Parathyroid adenoma (tissue), 2 donors: Measurements from ENCODE around the gene AP4E1.

Experiments
- H2AFZ ChIP-seq: fragments of 300-600 bp; sonication (generic); one replicate; pipeline ENCODE4 v1.7.0; 2017; ENCODE audit warnings: antibody characterized with exemption, mild to moderate bottlenecking
- H3K27ac ChIP-seq: fragments of 300-600 bp; sonication (generic); one replicate; pipeline ENCODE4 v1.7.0; 2017
- H3K27me3 ChIP-seq: fragments of 300-600 bp; sonication (generic); one replicate; pipeline ENCODE4 v1.7.0; 2017; ENCODE audit warnings: low read length; ENCODE audit not compliant: control insufficient read depth, insufficient read depth
- H3K36me3 ChIP-seq: fragments of 300-600 bp; sonication (generic); one replicate; pipeline ENCODE4 v1.7.0; 2017; ENCODE audit warnings: low read length; ENCODE audit not compliant: control insufficient read depth, insufficient read depth
- H3K4me1 ChIP-seq: fragments of 300-600 bp; sonication (generic); one replicate; pipeline ENCODE4 v1.7.0; 2017; ENCODE audit warnings: control low read depth
- H3K4me2 ChIP-seq: fragments of 300-600 bp; sonication (generic); one replicate; pipeline ENCODE4 v1.7.0; 2017; ENCODE audit warnings: low read length
- H3K4me3 ChIP-seq: fragments of 300-600 bp; sonication (generic); one replicate; pipeline ENCODE4 v1.7.0; 2017; ENCODE audit warnings: low read depth, low read length
- H3K79me2 ChIP-seq: fragments of 300-600 bp; sonication (generic); one replicate; pipeline ENCODE4 v1.7.0; 2017; ENCODE audit warnings: control low read depth
- H3K9ac ChIP-seq: fragments of 300-600 bp; sonication (generic); one replicate; pipeline ENCODE4 v1.7.0; 2017; ENCODE audit warnings: mild to moderate bottlenecking
- H3K9me3 ChIP-seq: fragments of 300-600 bp; sonication (generic); one replicate; pipeline ENCODE4 v1.7.0; 2017; ENCODE audit warnings: low read length; ENCODE audit not compliant: control insufficient read depth
- TF ChIP-seq, protein P1 (sequence below): fragments of 300-600 bp; sonication (generic); IDR thresholded peaks from one replicate; pipeline ENCODE4 v1.7.0; 2017; ENCODE audit warnings: antibody characterized with exemption, mild to moderate bottlenecking
- donor health status: primary hyperparathyroidism.

The AP4E1 gene

DNA sequence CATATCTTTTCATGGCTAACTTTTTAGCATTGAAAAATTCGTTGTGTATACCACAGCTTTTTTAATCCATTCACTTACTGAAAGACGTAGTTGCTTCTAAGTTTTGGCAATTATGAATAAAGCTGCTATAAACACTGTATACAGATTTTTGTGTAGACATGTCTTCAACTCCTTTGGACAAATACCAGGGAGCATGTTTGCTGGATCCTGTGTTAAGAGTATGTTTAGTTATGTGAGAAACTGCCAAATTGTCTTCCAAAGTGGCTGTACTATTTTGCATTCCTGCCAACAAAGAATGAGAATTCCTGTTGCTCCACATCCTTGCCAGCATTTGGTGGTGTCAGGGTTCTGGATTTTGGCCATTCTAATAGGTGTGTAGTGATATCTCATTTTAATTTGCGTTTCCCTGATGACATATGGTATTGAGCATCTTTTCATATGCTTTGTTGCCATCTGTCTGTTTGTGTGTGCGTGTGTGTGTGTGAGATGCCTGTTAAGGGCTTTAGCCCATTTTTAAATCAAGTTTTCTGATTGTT lies 98.7 kb downstream of the AP4E1 start:
- Histone ChIP-seq H3K9me3 (no peaks in the 10 kb centered on the region), H3K4me2 (no peak overlapping the region), H2AFZ (no peak overlapping the region), H3K4me3 (no peak overlapping the region), H3K27me3 (no peaks in the 10 kb centered on the region), H3K27ac (no peak overlapping the region), H3K9ac (no peak overlapping the region), H3K36me3 (no peaks in the 10 kb centered on the region), H3K79me2 (no peaks in the 10 kb centered on the region), H3K4me1 (no peaks in the 10 kb centered on the region)
- TF ChIP-seq, protein P1, sequence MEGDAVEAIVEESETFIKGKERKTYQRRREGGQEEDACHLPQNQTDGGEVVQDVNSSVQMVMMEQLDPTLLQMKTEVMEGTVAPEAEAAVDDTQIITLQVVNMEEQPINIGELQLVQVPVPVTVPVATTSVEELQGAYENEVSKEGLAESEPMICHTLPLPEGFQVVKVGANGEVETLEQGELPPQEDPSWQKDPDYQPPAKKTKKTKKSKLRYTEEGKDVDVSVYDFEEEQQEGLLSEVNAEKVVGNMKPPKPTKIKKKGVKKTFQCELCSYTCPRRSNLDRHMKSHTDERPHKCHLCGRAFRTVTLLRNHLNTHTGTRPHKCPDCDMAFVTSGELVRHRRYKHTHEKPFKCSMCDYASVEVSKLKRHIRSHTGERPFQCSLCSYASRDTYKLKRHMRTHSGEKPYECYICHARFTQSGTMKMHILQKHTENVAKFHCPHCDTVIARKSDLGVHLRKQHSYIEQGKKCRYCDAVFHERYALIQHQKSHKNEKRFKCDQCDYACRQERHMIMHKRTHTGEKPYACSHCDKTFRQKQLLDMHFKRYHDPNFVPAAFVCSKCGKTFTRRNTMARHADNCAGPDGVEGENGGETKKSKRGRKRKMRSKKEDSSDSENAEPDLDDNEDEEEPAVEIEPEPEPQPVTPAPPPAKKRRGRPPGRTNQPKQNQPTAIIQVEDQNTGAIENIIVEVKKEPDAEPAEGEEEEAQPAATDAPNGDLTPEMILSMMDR = no peak

DNA sequence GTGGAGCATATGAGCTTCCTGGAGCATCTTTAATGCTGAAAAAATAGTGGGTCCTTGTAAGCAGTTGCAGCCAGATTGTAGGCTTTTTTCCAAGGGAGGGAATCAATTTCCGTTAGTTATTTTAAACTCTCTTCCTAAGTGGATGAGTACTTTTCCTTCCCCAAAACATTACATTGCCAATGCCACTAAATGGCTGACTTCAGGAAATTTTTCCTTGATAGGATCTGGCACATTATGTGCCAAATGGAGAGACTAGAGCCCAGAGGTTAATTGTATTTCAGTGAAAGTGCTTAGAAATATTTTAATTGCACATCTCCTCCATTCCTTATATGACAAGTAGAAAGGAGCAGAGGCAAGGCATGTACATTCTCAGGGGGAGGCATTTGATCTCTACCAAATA lies 102.7 kb downstream of the AP4E1 start:
- H3K9me3 ChIP-seq = no peaks in the 10 kb centered on the region
- no peak overlapping the region for H3K9ac ChIP-seq
- no peaks in the 10 kb centered on the region for H3K79me2 ChIP-seq
- H3K27me3 ChIP-seq = no peaks in the 10 kb centered on the region
- no peaks in the 10 kb centered on the region for H3K4me1 ChIP-seq
- no peak overlapping the region for H2AFZ ChIP-seq
- H3K36me3 ChIP-seq = no peaks in the 10 kb centered on the region
- no peak overlapping the region for H3K4me2 ChIP-seq
- no peak overlapping the region for H3K27ac ChIP-seq
- H3K4me3 ChIP-seq = no peak overlapping the region
- TF ChIP-seq, protein P1 = no peak

DNA sequence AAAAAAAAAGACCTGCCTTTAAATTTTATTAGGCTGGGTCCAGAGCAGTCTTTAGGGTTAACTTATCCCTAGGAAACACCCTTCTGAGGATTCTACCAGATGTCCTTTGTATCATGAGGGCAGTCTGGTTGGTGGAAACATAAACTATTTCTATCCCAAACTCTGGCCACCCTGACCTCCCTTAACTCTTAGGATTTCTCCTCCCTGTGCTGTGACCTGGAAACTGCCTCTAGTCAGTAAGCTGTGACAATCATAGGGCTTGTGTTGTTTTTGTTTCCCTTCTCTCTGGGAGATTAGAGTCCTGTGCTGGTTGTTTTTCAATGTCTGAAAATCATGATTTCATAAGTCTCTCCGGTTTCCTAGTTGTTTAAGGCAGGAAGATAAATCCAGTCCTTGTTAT lies 108.1 kb downstream of the AP4E1 start:
- no peaks in the 10 kb centered on the region for H3K9me3 ChIP-seq
- H3K36me3 ChIP-seq = no peaks in the 10 kb centered on the region
- no peaks in the 10 kb centered on the region for H3K27me3 ChIP-seq
- no peak overlapping the region for H3K27ac ChIP-seq
- H3K79me2 ChIP-seq = no peaks in the 10 kb centered on the region
- H3K4me3 ChIP-seq = no peak overlapping the region
- no peaks in the 10 kb centered on the region for H3K4me1 ChIP-seq
- TF ChIP-seq, protein P1 = no peak
- H2AFZ ChIP-seq = no peak overlapping the region
- no peak overlapping the region for H3K4me2 ChIP-seq
- H3K9ac ChIP-seq = no peak overlapping the region

DNA sequence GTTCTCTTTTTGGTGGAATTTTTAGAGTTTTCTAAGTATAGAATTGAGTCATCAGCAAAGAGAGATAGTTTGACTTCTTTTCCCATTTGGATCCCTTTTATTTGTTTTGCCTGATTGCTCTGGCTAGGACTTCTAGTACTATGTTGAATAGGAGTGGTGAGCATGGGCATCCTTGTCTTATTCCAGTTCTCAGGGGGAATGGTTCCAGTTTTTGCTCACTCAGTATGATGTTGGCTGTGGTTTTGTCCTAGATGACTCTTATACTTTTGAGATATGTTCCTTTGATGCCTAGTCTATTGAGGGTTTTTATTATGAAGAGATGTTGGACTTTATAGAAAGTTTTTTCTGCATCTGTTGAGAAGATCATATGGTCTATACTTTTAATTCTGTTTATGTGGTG lies 113.7 kb downstream of the AP4E1 start:
- Histone ChIP-seq H3K4me1 (no peaks in the 10 kb centered on the region), H3K4me2 (no peak overlapping the region), H3K79me2 (no peaks in the 10 kb centered on the region), H2AFZ (no peak overlapping the region), H3K4me3 (no peak overlapping the region), H3K9me3 (no peaks in the 10 kb centered on the region), H3K27me3 (no peaks in the 10 kb centered on the region), H3K36me3 (no peaks in the 10 kb centered on the region), H3K27ac (no peak overlapping the region), H3K9ac (no peak overlapping the region)
- TF ChIP-seq, protein P1 = no peak

DNA sequence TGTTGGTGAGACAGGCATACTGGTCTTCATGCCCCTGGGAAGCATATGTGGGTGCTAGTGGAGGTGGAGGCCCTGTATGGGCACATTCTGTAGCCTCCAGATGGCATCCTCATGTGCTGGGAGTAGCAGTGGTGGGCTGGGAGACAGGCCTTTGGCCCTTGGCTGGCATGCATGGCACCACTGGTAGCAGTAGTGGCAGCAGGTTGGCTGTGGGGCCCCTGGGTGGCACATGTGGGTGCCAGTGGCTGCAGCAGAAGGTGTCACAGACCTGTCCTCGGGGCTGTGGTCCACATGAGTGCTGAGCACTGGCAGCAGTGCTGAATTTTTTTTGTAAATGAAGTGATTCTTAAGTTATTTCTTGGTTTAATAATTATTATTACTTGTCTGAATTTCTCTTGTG lies 115.0 kb downstream of the AP4E1 start:
- Histone ChIP-seq H3K4me2 (no peak overlapping the region), H3K9ac (no peak overlapping the region), H3K4me1 (no peaks in the 10 kb centered on the region), H3K4me3 (no peak overlapping the region), H3K79me2 (no peaks in the 10 kb centered on the region), H2AFZ (no peak overlapping the region), H3K9me3 (no peaks in the 10 kb centered on the region), H3K36me3 (no peaks in the 10 kb centered on the region), H3K27me3 (no peaks in the 10 kb centered on the region), H3K27ac (no peak overlapping the region)
- TF ChIP-seq, protein P1 = no peak
